ENCODE data around the gene UROD. TPM values are rescaled to one million over a fixed set of nuclear protein-coding genes. Genes with fewer than 3 reads are reported as not detected.
"Not testable (repeated sequence)": the region's sequence is repeated elsewhere in the genome, so short reads cannot be mapped to it uniquely, and the experiment has no call there.

Gene UROD
- 10 to 100 TPM; 74.7 to 76.4 TPM for total RNA-seq

DNA sequence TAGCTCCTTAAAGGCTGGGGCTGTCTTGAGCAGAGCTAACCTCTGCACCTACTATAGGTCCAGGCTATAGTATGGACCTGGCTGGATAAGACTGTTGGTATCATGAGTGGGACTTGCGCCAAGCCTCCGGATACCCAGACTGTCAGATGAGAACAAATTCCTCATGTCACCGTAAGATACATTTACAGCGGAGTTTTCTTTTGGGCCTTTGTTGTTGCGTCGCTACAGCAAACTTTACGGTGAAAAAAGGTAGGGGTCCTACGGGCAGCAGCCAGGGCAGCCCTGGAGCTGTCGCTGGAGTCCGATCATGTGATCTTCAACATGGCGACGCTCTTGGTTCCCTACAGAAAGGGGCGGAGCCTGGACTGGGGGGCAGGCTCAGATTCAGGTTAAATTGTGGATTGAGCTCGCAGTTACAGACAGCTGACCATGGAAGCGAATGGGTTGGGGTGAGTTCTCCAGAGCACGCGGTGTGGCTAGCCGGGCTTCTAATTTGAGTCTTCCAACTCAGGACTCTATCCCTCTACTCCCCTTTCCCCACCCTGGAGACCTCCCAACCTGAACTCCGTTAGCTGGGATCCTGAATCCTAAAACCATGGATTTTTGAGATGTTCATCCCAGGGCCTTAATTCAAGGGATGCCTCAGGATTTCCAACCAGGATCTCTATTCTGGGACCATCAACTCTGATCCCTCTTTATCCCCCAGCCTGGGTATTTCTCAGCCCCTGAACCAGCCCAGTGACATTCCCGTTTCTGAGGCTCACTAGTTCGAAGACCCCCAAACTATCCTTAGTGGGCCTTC lies at the start of gene UROD:
Gene UROD, plus strand, starts transcription at position 418 of the 802 bp plus-strand sequence. Its CDS starts 12 bp downstream, at position 430.
- POLR2A ChIA-PET = interaction anchor here (0.6 to 6.8 kb wide), 23 partner anchors 9 to 572 kb away, joined by 3 to 78 read pairs (median 9); partner anchors contain the start of genes BTBD19, DYNLT4, EIF2B3 and HPDL
- ATAC-seq = peak; percentile 80

GRCh38 chr1:44962729-44963128 lies 49.3 kb upstream of the UROD start:
- ATAC-seq = no peak
- no peak for DNase-seq
- Mint-ChIP-seq H3K4me1 (ENCODE audit: low read depth) (no peaks in the 10 kb centered on the region), H3K27me3 (ENCODE audit: low read depth) (no peaks in the 10 kb centered on the region), H3K9me3 (ENCODE audit: insufficient read depth) (no peaks in the 10 kb centered on the region), H3K4me3 (no peak overlapping the region), H3K36me3 (ENCODE audit: low read depth) (peaks cover 7% of the 10 kb centered on the region), H3K27ac (no peak overlapping the region)
- POLR2A ChIA-PET = no interaction called here
- CTCF ChIA-PET = no interaction called here

More for the DNA sequence above, at the start of gene UROD:
- peaks cover 20% of the 10 kb centered on the region for H3K36me3 Mint-ChIP-seq (ENCODE audit: low read depth)
- peak within 1 kb of the TSS; percentile 75 for H3K4me3 Mint-ChIP-seq
- no peaks in the 10 kb centered on the region for H3K27me3 Mint-ChIP-seq (ENCODE audit: low read depth)
- H3K9me3 Mint-ChIP-seq (ENCODE audit: insufficient read depth) = no peaks in the 10 kb centered on the region
- CTCF ChIA-PET = interaction anchor here (0.6 to 11.4 kb wide), 24 partner anchors 13 to 558 kb away, joined by 3 to 361 read pairs (median 6); partner anchors contain the start of genes BEST4, EIF2B3, MUTYH and PLK3
- peak within 1 kb of the TSS; percentile 81 for H3K27ac Mint-ChIP-seq
- peaks cover 42% of the 10 kb centered on the region for H3K4me1 Mint-ChIP-seq (ENCODE audit: low read depth)
- DNase-seq = peak; percentile 96

DNA sequence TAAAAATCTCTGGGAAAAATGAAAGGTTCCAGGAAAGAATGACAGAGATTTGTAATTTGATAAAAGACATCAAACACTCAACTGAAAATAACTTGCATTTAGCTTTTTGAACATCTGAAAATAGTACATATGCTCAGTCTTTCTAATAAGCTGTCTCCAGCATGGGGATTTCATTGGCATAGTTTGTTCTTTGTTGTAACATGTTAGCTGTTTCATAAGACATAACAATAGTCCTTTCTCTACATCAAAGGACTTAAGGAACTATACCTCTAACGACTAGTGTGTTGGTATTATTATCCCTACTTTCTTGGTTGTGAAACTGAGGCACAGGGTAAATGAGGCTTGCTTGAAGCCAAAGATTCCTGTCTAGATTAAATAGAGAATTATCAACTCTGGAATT lies 47.7 kb upstream of the UROD start:
- no peak overlapping the region for H3K4me3 Mint-ChIP-seq
- DNase-seq (no peak), ATAC-seq (no peak)
- ChIA-PET CTCF (interaction anchor here (0.8 kb wide), 1 partner anchor 40 kb away, joined by 3 read pairs; no protein-coding TSS in a partner anchor), POLR2A (interaction anchor here (0.6 kb wide), 1 partner anchor 77 kb away, joined by 4 read pairs; no protein-coding TSS in a partner anchor)
- H3K27me3 Mint-ChIP-seq (ENCODE audit: low read depth) = no peaks in the 10 kb centered on the region
- no peaks in the 10 kb centered on the region for H3K4me1 Mint-ChIP-seq (ENCODE audit: low read depth)
- peaks cover 3% of the 10 kb centered on the region for H3K36me3 Mint-ChIP-seq (ENCODE audit: low read depth)
- no peak overlapping the region for H3K27ac Mint-ChIP-seq
- H3K9me3 Mint-ChIP-seq (ENCODE audit: insufficient read depth) = no peaks in the 10 kb centered on the region

DNA sequence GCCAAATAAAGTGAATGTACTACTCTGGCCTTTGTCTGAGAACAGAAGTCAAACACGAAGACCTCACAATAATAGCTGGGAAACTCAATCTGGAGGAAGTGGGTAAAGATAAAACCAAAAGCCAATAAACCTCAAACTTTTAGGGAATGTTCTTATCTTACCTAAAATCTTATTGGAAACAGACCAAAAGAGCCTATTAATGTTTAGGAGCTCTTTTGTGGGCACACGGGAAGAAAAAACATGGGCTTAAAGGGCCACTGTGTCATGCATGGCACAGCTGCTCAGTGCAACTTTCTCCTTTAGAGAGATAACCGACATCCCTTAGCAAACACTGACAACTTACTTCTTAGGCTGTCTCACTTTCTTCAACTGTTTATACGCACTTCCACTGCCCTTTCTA lies 41.7 kb upstream of the UROD start:
- Mint-ChIP-seq H3K27ac (no peak overlapping the region), H3K36me3 (ENCODE audit: low read depth) (peaks cover 22% of the 10 kb centered on the region), H3K4me1 (ENCODE audit: low read depth) (peaks cover 11% of the 10 kb centered on the region), H3K27me3 (ENCODE audit: low read depth) (no peaks in the 10 kb centered on the region), H3K4me3 (no peak overlapping the region), H3K9me3 (ENCODE audit: insufficient read depth) (no peaks in the 10 kb centered on the region)
- ChIA-PET CTCF (interaction anchor here (1.6 kb wide), 1 partner anchor 9 kb away, joined by 3 read pairs; no protein-coding TSS in a partner anchor), POLR2A (interaction anchor here (1.1 kb wide), 1 partner anchor 13 kb away, joined by 4 read pairs; no protein-coding TSS in a partner anchor)
- ATAC-seq (no peak), DNase-seq (no peak)

DNA sequence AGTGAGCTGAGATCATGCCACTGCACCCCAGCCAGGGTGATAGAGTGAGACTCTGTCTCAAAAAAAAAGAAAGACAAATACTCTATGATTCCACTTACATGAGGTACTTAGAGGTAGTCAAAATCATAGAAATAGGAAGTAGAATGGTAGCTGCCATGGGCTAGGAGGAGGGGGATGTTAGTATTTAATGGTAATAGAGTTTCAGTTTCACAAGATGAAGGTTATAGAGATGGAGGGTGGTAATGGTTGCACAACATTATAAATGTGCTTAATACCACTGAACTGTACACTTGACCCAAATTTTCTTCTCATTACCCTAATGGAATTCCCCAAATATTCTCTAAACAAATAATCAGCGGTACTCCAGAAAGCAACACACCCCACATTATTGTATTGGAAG lies 38.4 kb upstream of the UROD start:
- no peak overlapping the region for H3K27ac Mint-ChIP-seq
- POLR2A ChIA-PET = interaction anchor here (0.7 kb wide), 1 partner anchor 13 kb away, joined by 4 read pairs; no protein-coding TSS in a partner anchor
- peaks cover 11% of the 10 kb centered on the region for H3K4me1 Mint-ChIP-seq (ENCODE audit: low read depth)
- H3K27me3 Mint-ChIP-seq (ENCODE audit: low read depth) = no peaks in the 10 kb centered on the region
- CTCF ChIA-PET = no interaction called here
- no peak overlapping the region for H3K4me3 Mint-ChIP-seq
- H3K36me3 Mint-ChIP-seq (ENCODE audit: low read depth) = peaks cover 50% of the 10 kb centered on the region
- peaks cover 5% of the 10 kb centered on the region for H3K9me3 Mint-ChIP-seq (ENCODE audit: insufficient read depth)
- DNase-seq (no peak), ATAC-seq (no peak)

DNA sequence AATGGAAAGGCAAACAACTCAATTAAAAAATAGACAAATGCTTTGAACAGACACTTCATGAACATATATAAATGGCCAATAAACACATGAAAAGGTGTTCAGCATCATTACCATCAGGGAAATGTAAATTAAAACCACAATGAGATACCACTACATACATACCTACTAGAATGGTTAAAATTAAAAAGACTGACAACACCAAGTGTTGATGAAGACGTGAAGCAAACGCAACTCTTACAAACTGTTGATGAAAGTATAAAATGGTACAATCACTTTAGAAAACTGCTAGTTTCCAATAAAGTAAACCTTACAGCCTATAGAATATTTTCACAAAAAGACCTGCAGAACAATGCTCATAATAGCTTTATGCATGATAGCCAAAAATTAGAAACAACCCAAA lies 35.8 kb upstream of the UROD start:
- ChIA-PET POLR2A (no interaction called here), CTCF (no interaction called here)
- Mint-ChIP-seq H3K36me3 (ENCODE audit: low read depth) (peaks cover 50% of the 10 kb centered on the region), H3K9me3 (ENCODE audit: insufficient read depth) (peaks cover 5% of the 10 kb centered on the region), H3K4me3 (no peak overlapping the region), H3K27ac (no peak overlapping the region), H3K4me1 (ENCODE audit: low read depth) (peaks cover 9% of the 10 kb centered on the region), H3K27me3 (ENCODE audit: low read depth) (no peaks in the 10 kb centered on the region)
- ATAC-seq (no peak), DNase-seq (no peak)

- H3K4me3 Mint-ChIP-seq; CTCF ChIA-PET; H3K27me3 Mint-ChIP-seq (ENCODE audit: low read depth); H3K9me3 Mint-ChIP-seq (ENCODE audit: insufficient read depth); POLR2A ChIA-PET; DNase-seq; ATAC-seq; H3K4me1 Mint-ChIP-seq (ENCODE audit: low read depth); H3K27ac Mint-ChIP-seq: not testable (repeated sequence)
- H3K36me3 Mint-ChIP-seq (ENCODE audit: low read depth) = peaks cover 46% of the 10 kb centered on the region
These were observed 34.7 kb upstream of the UROD start for GRCh38 chr1:44977372-44977771.

GRCh38 chr1:44985747-44986359 lies 26.2 kb upstream of the UROD start:
- CTCF ChIA-PET = interaction anchor here (0.6 to 2.0 kb wide), 9 partner anchors 11 to 507 kb away, joined by 3 to 6 read pairs (median 4); partner anchors contain the start of genes HECTD3, PLK3 and UROD
- peaks cover 17% of the 10 kb centered on the region for H3K4me1 Mint-ChIP-seq (ENCODE audit: low read depth)
- peak; percentile 17 for ATAC-seq

GRCh38 chr1:44988531-44989156 lies 23.4 kb upstream of the UROD start:
- H3K4me3 Mint-ChIP-seq = no peak overlapping the region
- H3K9me3 Mint-ChIP-seq (ENCODE audit: insufficient read depth) = no peaks in the 10 kb centered on the region
- no peaks in the 10 kb centered on the region for H3K27me3 Mint-ChIP-seq (ENCODE audit: low read depth)
- H3K27ac Mint-ChIP-seq = no peak overlapping the region
- peaks cover 17% of the 10 kb centered on the region for H3K4me1 Mint-ChIP-seq (ENCODE audit: low read depth)
- ATAC-seq = no peak
- H3K36me3 Mint-ChIP-seq (ENCODE audit: low read depth) = peaks cover 7% of the 10 kb centered on the region
- ChIA-PET POLR2A (interaction anchor here (1.2 to 2.4 kb wide), 2 partner anchors 22 to 267 kb away, joined by 6 to 7 read pairs; partner anchors contain the start of genes HECTD3 and UROD), CTCF (interaction anchor here (0.8 kb wide), 1 partner anchor 202 kb away, joined by 3 read pairs; no protein-coding TSS in a partner anchor)
- DNase-seq = no peak

More at GRCh38 chr1:44985747-44986359, 26.2 kb upstream of the UROD start:
- peaks cover 12% of the 10 kb centered on the region for H3K36me3 Mint-ChIP-seq (ENCODE audit: low read depth)
- no peaks in the 10 kb centered on the region for H3K9me3 Mint-ChIP-seq (ENCODE audit: insufficient read depth)
- peak overlapping the region; percentile 98 for H3K4me3 Mint-ChIP-seq
- no peak for DNase-seq
- POLR2A ChIA-PET = interaction anchor here (0.7 to 3.2 kb wide), 10 partner anchors 26 to 354 kb away, joined by 3 to 19 read pairs (median 6); partner anchors contain the start of genes HECTD3, MUTYH, PLK3 and RNU5D-1
- no peaks in the 10 kb centered on the region for H3K27me3 Mint-ChIP-seq (ENCODE audit: low read depth)
- peak overlapping the region; percentile 93 for H3K27ac Mint-ChIP-seq

DNA sequence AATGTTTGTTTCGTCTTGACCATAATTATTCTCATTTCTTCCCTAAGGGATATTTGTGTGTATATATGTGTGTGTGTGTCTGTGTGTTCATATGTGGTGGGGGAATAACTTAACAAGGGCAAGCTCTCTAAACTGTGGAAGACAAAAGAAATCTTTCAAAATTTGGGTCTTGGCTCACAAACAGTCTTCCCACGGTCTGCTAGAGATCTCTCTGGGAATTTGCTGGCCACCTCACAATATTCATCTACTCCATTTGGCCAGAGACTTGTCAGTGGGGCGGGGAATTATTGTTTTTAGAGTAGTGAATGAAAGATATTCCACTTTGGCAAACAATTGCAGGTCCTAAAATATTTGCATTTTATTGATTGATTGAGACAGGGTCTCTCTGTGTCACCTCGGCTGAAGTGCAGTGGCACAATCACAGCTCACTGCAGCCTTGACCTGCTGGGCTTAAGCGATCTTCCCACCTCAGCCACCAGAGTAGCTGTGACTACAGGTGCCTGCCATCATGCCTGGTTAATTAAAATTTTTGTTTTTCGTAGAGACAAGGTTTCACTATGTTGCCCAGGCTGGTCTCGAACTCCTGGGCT lies 17.6 kb upstream of the UROD start:
- POLR2A ChIA-PET = no interaction called here
- CTCF ChIA-PET = no interaction called here
- Mint-ChIP-seq H3K27ac (no peak overlapping the region), H3K36me3 (ENCODE audit: low read depth) (no peaks in the 10 kb centered on the region), H3K4me3 (no peak overlapping the region), H3K4me1 (ENCODE audit: low read depth) (no peaks in the 10 kb centered on the region), H3K9me3 (ENCODE audit: insufficient read depth) (no peaks in the 10 kb centered on the region), H3K27me3 (ENCODE audit: low read depth) (no peaks in the 10 kb centered on the region)
- DNase-seq (no peak), ATAC-seq (no peak)
